Fibroblast of lung (primary cell): ENCODE measurements around the gene PPP1R14B. TPM values are rescaled to one million over a fixed set of nuclear protein-coding genes. Genes with fewer than 3 reads are reported as not detected.

Experiments
- DNase-seq, 2 donors: peaks; one replicate each; pipeline versions ENCODE4 v3.0.0 to v3.0.0-alpha.2; 2010; ENCODE audit warnings: low read depth in 2 of 2
- H2AFZ ChIP-seq: 2 replicates; pipeline ENCODE4 v1.5.1; 2012; ENCODE audit warnings: low read length, control low read depth, inconsistent platforms
- H3K27ac ChIP-seq: 2 replicates; pipeline ENCODE4 v1.5.1; 2011; ENCODE audit warnings: low read length, control low read depth; ENCODE audit not compliant: insufficient read depth
- H3K27me3 ChIP-seq: 2 replicates; pipeline ENCODE4 v1.5.1; 2011; ENCODE audit warnings: mild to moderate bottlenecking, low read length; ENCODE audit not compliant: control insufficient read depth, insufficient read depth
- H3K36me3 ChIP-seq: 2 replicates; pipeline ENCODE4 v1.5.1; 2011; ENCODE audit warnings: low read length; ENCODE audit not compliant: control insufficient read depth, insufficient read depth
- H3K4me1 ChIP-seq: 2 replicates; pipeline ENCODE4 v1.5.1; 2011; ENCODE audit warnings: low read length; ENCODE audit not compliant: control insufficient read depth, insufficient read depth; ENCODE audit errors: extremely low read depth
- H3K4me2 ChIP-seq: 2 replicates; pipeline ENCODE4 v1.5.1; 2011; ENCODE audit warnings: low read length, control low read depth; ENCODE audit not compliant: insufficient read depth; ENCODE audit errors: extremely low read depth
- H3K4me3 ChIP-seq, 4 experiments: fragments of 200-600 bp in 1 of 4; sonication (generic) in 1 of 4; replicated peaks in 1 of 4; 2 replicates each; pipeline ENCODE4 v1.5.1; 2011 to 2016; ENCODE audit warnings: low read length in 4 of 4, low read depth in 3 of 4, mild to moderate bottlenecking in 3 of 4, control low read depth in 2 of 4, inconsistent platforms in 1 of 4, mixed read lengths in 1 of 4; ENCODE audit not compliant: insufficient read depth in 1 of 4; ENCODE audit errors: control extremely low read depth in 1 of 4
- H3K79me2 ChIP-seq: 2 replicates; pipeline ENCODE4 v1.5.1; 2012; ENCODE audit warnings: mild to moderate bottlenecking, low read length, inconsistent platforms; ENCODE audit not compliant: control insufficient read depth, insufficient read depth
- H3K9ac ChIP-seq: 2 replicates; pipeline ENCODE4 v1.5.1; 2011; ENCODE audit warnings: mild to moderate bottlenecking, low read length, control low read depth; ENCODE audit not compliant: insufficient read depth
- H3K9me3 ChIP-seq: 2 replicates; pipeline ENCODE4 v1.5.1; 2012; ENCODE audit warnings: low read depth, low read length; ENCODE audit not compliant: control insufficient read depth, insufficient read depth
- H4K20me1 ChIP-seq: 2 replicates; pipeline ENCODE4 v1.5.1; 2011; ENCODE audit warnings: low read length; ENCODE audit not compliant: control insufficient read depth, insufficient read depth; ENCODE audit errors: extremely low read depth
- CTCF ChIP-seq, 2 donors: IDR thresholded peaks in 1 of 2; conservative IDR thresholded peaks in 1 of 2; 1 replicate in 1 of 2; 2 replicates in 1 of 2; pipeline ENCODE4 v1.5.1; 2011 to 2012; ENCODE audit warnings: low read length in 2 of 2, control low read depth in 1 of 2, inconsistent platforms in 1 of 2, low read depth in 1 of 2, mild to moderate bottlenecking in 1 of 2
- EZH2 ChIP-seq: IDR thresholded peaks from 2 replicates; pipeline ENCODE4 v1.5.1; 2012; ENCODE audit warnings: low read length, control low read depth, mild to moderate bottlenecking; ENCODE audit errors: missing control alignments
- polyA plus RNA-seq, 2 donors: library from polyadenylated mRNA; depleted of rRNA in 1 of 2; stranded (reverse) in 1 of 2; unstranded in 1 of 2; fragments of >200 nt; gene quantifications; 2 replicates each; pipeline ENCODE4 v1.2.1, GENCODE V29; 2011 to 2012; ENCODE audit warnings: missing spikeins in 1 of 2
- total RNA-seq: library from RNA; depleted of rRNA; stranded (reverse); fragments of >200 nt; gene quantifications from 2 replicates; pipeline ENCODE4 v1.2.1, GENCODE V29; 2014

Gene PPP1R14B
- total and polyA plus RNA-seq, 2 donors (not counting 1 experiment from before 2014, with no cell fraction given), result 107 to 122 TPM

DNA sequence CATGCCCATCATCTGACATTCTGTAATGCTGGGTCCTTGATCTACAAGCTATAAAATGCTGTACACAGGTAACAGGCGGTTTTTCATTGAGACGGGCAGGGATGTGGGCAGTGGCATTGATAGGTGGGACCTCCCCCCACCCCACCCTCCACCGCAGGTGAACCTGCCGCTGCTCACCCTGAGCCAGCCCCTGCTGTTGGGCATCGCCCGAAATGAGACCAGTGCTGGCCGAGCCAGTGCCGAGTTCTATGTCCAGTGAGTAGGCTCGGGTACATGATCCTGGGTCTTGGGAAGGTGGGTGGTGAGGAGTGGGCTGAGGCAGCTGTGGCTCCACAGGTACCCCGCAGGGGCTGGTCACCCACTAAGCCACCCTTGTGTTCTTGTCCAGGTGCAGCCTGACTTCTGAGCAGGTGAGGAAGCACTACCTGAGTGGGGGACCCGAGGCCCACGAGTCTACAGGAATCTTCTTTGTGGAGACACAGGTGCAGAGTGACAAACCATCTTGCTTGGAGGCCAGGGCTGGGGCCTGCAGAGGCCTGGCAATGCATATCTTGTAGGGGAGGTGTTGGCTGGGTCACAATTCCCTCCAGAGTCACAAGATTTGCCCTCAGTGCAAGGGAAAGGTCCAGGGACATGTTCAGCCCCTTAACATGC lies 17.5 kb downstream of the PPP1R14B start:
- DNase-seq, result no peak
- Histone ChIP-seq H3K79me2 (peaks cover 8% of the 10 kb centered on the region), H2AFZ (no peak overlapping the region), H3K36me3 (no peaks in the 10 kb centered on the region), H3K9me3 (no peaks in the 10 kb centered on the region), H3K4me3 (peak overlapping the region in 1 of 4 experiments; percentile 80), H3K27ac (no peak overlapping the region), H3K9ac (no peak overlapping the region), H3K27me3 (no peaks in the 10 kb centered on the region), H3K4me1 (peaks cover 11% of the 10 kb centered on the region), H3K4me2 (no peak overlapping the region), H4K20me1 (no peaks in the 10 kb centered on the region)
- TF ChIP-seq CTCF (conservative IDR thresholded peaks at IDR 0.05 in 1 of 2, IDR thresholded peaks at IDR 0.05 in 1 of 2; ENCODE audit: low read depth in 1 of 2, low read length in 2 of 2) (no peak), EZH2 (no peak)

- Histone ChIP-seq H3K27ac (no peak overlapping the region), H2AFZ (no peak overlapping the region), H3K4me3 (peak overlapping the region; percentile 81 to 90 (median 88)), H3K9ac (peak overlapping the region; percentile 23), H3K4me1 (peaks cover 10% of the 10 kb centered on the region), H4K20me1 (no peaks in the 10 kb centered on the region), H3K79me2 (peaks cover 8% of the 10 kb centered on the region), H3K27me3 (no peaks in the 10 kb centered on the region), H3K4me2 (peak overlapping the region; percentile 95), H3K9me3 (no peaks in the 10 kb centered on the region), H3K36me3 (peaks cover 8% of the 10 kb centered on the region)
- no peak for TF ChIP-seq CTCF (conservative IDR thresholded peaks at IDR 0.05 in 1 of 2, IDR thresholded peaks at IDR 0.05 in 1 of 2; ENCODE audit: low read depth in 1 of 2, low read length in 2 of 2)
- TF ChIP-seq EZH2, result no peak
- peak in 1 of 2 donors; percentile 27 for DNase-seq
These were observed 19.3 kb downstream of the PPP1R14B start for GRCh38 chr11:64227405-64227956.

DNA sequence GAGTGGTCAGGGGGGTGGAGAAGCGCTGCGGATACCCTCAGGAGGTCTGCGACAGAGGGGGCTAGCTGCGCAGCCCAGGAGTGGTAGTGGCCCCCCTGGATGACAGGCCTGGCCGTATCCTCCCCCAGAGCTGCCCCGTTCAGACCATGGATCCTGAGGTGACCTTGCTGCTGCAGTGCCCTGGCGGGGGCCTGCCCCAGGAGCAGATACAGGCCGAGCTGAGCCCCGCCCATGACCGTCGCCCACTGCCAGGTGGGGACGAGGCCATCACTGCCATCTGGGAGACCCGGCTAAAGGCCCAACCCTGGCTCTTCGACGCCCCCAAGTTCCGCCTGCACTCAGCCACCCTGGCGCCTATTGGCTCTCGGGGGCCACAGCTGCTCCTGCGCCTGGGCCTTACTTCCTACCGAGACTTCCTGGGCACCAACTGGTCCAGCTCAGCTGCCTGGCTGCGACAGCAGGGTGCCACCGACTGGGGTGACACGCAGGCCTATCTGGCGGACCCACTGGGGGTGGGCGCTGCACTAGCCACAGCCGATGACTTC lies 20.2 kb downstream of the PPP1R14B start:
- Histone ChIP-seq H3K27me3 (no peaks in the 10 kb centered on the region), H3K4me3 (peak overlapping the region; percentile 81 to 90 (median 88)), H2AFZ (no peak overlapping the region), H3K9ac (peak overlapping the region; percentile 76), H3K27ac (peak overlapping the region; percentile 68), H3K4me1 (peaks cover 10% of the 10 kb centered on the region), H3K36me3 (peaks cover 8% of the 10 kb centered on the region), H4K20me1 (no peaks in the 10 kb centered on the region), H3K4me2 (peak overlapping the region; percentile 95), H3K9me3 (no peaks in the 10 kb centered on the region), H3K79me2 (peaks cover 8% of the 10 kb centered on the region)
- no peak for TF ChIP-seq CTCF (conservative IDR thresholded peaks at IDR 0.05 in 1 of 2, IDR thresholded peaks at IDR 0.05 in 1 of 2; ENCODE audit: low read depth in 1 of 2, low read length in 2 of 2)
- no peak for DNase-seq
